HG02938 (cell line): Measurements from ENCODE around the gene XPA.
"Not testable (repeated sequence)": the region's sequence is repeated elsewhere in the genome, so short reads cannot be mapped to it uniquely, and the experiment has no call there.

Experiments used
- ATAC-seq: cut with Tn5 transposase; IDR thresholded peaks from one replicate; pipeline ENCODE4 v1.9.1; 2021; ENCODE audit warnings: mild to moderate bottlenecking, moderate library complexity; ENCODE audit not compliant: unreplicated experiment

The XPA gene

GRCh38 chr9:97704345-97704677, 7.2 kb upstream of the XPA start:
- no peak for ATAC-seq

DNA sequence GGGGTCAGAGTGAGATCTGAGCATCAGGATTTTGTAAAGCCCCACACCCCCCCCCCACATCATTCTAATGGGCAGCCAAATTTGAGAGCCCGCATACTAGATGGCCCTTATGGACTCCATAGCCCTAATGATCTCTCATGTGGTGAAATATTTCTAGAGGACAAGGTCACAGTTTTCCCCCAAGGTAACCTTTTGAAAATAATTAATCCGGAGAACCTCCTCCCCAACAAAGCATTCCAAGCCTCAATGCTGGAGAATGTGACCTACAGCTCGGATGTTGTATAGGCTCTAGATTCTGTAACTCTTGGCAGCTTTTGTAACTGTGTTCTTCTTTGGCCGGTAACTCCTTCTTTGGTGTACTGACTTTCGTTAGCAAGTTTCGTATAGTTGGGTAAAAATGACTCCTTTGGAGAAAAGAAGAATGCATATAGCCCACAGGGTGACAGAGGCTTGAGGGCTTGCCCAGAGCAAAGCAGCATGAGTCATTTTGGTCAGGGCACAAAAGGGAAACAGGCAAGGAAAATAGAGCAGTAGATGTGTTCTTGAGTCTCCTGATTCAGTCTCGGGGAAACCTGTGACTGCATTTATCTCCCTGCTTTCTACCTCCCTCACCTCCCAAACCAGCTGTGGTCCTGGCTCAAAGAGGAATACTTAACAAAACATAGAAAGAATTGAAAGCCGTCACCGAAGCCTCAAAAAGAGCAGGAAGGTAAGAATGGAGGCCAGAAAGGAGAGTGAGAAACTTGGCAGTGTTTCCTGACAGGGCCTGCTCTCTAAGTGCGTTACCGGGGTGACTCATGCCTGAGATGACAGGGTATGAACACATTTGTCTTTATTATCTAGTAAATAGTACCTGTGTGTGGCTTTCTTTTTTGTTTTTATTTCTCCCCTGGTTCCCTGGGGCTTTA, 6.6 kb upstream of the XPA start:
- no peak for ATAC-seq

DNA sequence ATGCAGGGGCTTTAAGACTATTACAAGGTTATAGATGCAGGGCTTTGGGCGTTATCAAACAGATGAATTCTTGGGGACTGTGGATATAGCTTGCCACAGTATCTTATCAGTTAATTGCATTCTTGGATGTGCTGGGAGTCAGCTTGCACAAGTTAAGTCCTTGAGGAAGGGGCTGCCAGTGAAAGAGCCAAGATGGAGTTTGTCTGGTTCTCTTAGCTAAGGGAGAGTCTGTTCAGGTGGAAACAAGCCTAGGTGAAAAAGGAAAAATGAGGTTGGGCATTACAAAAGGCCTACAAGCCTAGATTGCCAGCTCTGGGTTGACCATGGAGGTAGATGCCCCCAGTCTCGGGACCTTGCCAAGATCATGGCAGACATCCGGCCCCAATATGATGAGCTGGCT, 2.7 kb upstream of the XPA start:
- not testable (repeated sequence) for ATAC-seq

- ATAC-seq: not testable (repeated sequence)
Observed at GRCh38 chr9:97699281-97699680, 2.1 kb upstream of the XPA start.

- ATAC-seq: no peak
Observed at GRCh38 chr9:97698865-97699264, 1.7 kb upstream of the XPA start.

DNA sequence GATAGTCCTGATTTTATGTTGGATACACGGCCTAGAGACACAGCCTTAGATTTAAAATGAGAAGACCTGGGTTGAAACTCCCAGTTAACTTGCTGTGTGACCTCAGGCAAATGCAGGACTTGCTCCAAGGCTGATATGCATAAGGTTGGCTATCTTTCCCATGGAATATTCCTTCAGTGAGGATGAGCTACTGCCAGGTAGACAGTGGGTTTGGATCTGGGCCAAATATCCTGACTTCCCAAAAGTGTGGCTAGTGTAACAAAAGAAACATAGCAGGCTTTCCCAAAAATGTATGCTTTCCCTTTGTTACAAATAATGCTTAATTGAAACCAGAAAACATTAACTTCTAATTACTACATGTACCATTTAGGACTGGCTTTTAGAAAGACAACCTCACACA, 697 bp upstream of the XPA start:
- no peak for ATAC-seq

DNA sequence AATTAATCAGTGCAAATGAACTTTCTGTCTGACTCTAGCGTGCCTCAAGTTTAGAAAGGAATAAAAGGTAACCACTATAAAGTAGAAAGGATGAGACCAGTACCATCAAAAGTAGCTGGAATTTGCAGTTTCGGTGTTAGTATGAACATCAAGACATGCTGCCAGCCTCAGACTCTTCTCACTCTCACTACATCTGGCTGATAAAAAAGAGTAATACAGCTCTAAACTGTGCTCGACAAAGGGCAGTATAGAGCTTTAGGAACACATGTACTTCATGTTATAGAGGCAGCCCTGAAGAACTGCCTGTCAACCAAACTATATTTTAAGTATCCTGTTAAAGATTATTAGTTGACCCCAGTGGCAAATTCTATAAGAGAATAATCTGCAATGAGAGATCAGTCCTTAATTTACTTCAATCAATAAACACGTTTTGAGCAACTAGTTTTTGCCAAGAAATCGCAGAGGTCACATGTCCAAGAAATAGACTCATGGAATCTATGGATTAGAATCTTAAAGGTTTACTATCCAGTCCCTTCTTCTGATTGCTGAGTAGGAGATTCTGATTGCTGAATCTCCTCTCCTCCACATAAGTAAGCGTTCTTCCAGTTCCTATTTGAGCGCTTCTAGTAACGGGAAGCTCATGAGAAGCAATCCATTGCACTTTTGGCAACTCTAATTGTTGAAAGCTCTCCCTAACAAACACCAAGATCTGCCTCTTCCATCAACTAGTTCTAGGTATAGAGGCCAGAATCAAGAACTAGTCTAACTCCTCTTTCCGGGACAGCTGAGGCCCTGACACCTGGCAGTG, 941 bp downstream of the XPA start:
- no peak for ATAC-seq

DNA sequence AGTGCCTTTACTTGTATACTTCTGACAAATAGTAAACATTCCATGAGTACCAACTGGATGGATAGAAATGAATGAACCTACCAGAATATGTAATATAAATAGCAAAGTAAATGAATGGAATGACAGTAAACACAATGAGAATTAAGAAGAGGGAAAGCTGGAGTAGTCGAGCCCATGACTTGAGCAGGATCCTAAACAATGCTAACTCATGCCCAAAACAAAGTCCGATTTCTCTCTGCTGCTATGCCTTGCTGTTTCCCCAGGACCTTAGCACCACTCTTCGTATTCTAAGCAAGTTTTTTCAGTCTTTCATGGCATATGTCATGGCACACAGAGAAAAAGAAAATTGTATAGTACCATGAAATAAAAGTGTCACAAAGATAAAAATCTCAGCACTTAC, 1.8 kb downstream of the XPA start:
- no peak for ATAC-seq

DNA sequence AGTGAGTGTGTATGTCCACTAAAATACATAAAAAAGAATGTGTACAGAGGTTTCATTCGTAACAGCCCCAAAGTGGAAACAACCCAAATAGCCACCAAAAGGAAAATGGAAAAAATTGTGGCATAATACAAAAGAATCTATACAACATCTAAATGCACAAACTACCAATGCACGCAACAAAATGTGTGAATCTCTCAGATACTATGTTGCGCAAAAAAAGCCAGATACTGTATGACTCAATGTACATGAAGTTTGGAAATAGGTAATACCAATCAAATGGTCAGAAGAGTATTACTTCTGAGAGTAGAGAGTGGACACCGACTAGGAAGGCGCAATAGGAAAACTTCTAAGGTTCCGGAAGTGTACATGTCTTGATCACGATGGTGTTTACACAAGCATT, 2.4 kb downstream of the XPA start:
- ATAC-seq: no peak

GRCh38 chr9:97689401-97690180, 7.5 kb downstream of the XPA start:
- ATAC-seq: no peak

- no peak for ATAC-seq
Observed at GRCh38 chr9:97688654-97689053, 8.5 kb downstream of the XPA start.

- no peak for ATAC-seq
Observed at GRCh38 chr9:97682242-97682641, 14.9 kb downstream of the XPA start.

GRCh38 chr9:97675655-97676054, 21.5 kb downstream of the XPA start:
- ATAC-seq: no peak

DNA sequence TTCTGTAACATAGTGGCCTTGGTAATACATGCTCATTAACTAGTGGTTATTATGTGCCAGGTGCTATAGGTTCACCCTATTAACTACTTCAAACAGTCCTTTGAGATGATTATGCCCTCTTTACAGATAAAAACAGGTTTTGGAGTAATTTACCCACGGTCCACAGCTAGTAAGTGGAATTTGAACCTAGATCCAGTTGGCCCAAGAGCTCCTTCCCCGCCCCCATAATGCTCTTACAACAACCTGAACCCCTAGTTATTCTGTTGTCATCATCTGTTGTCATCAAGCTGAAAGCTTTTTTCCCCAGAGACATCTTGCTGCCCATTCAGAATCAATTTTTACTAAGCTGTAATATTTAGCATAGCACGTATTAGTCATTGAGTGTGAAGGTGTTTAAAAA, 23.2 kb downstream of the XPA start:
- no peak for ATAC-seq

GRCh38 chr9:97672403-97672802, 24.7 kb downstream of the XPA start:
- ATAC-seq: no peak

DNA sequence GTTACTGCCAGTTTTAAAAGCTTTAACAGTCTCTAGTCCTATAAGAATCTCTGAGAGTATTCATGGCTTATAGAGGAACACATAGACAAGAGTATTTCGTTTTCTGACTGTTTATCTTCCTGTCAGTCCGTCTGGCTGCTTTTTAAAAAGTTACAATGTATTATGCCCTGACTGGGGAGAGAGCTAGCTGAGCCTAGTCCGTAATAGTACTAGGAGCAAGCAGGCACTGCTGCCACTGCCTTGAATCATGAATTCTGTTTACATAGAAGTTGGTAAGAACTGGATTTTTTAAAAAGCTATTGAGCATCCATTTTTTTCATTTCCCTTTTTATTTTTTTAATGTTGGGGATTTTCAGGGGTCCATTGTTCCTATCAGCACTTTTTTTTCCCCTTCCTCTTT, 26.6 kb downstream of the XPA start:
- ATAC-seq: no peak

DNA sequence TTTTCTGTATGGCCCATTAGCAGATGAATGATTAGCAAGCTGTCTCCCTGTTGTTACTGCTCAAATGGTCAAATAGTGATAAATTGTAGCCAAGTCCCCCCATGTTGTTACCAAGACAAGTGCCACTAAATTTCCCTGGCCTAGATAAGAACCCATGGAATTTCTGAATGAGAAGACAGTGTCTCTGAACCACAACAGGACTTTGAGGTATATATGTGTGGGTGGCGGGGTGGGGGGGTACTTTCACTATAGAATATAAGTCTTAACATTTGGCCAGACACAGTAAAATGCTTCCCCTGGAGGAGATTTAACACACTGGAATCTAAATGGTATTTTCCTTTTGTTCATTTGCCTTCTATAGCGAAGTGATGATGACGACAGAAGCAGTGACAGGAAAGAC, 28.7 kb downstream of the XPA start:
- no peak for ATAC-seq

DNA sequence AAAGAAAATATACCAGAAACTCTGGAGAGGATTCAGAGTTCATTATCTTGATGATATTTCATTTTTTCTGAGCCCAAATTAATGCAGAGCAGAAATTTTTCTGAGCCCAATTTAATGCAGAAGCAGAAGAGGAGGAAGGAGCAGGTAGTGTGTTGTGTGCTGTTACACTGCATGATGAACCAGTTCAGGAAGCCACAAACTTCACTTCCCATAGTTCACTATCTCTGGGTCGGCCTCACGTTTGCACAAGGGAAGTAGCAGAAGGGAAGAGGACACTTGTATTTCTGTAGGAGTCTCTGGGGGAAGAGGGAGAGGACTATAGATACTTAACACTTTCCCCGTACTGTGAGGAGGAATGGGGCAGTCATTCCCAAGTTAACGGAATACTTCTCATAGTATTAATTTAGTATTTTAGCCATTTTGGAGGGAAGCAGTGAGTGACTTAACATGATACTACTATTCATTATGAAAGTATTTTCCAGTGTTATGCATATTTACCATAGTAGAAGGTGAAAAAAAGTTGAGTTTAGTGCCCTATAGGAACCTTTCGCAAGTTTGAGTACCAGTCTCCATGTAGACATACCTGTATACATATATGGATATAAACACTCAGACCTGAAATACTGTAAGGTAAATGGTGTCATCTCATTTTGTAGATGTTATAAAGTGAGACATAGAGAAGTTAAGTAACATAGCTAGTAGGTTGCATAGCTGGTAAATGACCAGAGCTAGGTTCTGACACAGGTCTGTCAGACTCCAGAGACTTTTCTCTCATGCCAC, 30.0 kb downstream of the XPA start:
- ATAC-seq: no peak

DNA sequence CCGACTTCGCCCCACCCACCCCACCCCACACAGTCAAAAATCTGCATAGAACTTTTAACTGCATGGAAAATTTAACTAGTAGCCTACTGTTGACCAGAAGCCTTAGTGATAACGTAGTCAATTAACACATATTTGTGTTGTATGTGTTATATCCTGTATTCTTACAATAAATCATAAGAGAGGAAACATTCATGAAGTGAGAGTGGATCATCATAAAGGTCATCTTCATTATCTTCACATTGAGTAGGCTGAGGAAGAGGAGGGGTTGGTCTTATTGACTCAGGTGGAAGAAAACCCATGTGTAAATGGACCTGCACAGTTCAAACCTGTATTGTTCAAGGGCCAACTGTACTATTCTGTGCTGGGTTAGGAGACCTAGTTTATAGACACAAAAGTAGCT, 31.4 kb downstream of the XPA start:
- ATAC-seq: no peak

- no peak for ATAC-seq
Observed at GRCh38 chr9:97660847-97661246, 36.3 kb downstream of the XPA start.

GRCh38 chr9:97660340-97660739, 36.8 kb downstream of the XPA start:
- no peak for ATAC-seq
